Calu3 (cell line): Measurements from ENCODE around the gene C9orf57. TPM values are rescaled to one million over a fixed set of nuclear protein-coding genes. Genes with fewer than 3 reads are reported as not detected.
A peak's percentile ranks its signal among the peaks of the same experiment; 100 is the strongest.

Experiments used
- BruUV-seq: library from RNA; stranded (reverse); fragments of 400-500 nt; replicated peaks from 2 replicates; lab custom pipeline; 2021; lab: Mats Ljungman, UMichigan
- CTCF ChIA-PET: fragments of 300-600 bp; sonication (Branson Sonifier 250); formaldehyde crosslinking; loops from one replicate; lab custom pipeline; 2022; ENCODE audit warnings: antibody characterized with exemption; lab: Charles Lee
- DNase-seq: peaks from one replicate; pipeline ENCODE4 v3.0.0; 2022
- H3K27ac Mint-ChIP-seq: one replicate; pipeline ENCODE4 v1.8.0; 2022; ENCODE audit warnings: mixed read lengths; ENCODE audit not compliant: unreplicated experiment
- H3K27me3 Mint-ChIP-seq: one replicate; pipeline ENCODE4 v1.8.0; 2022; ENCODE audit warnings: mixed read lengths; ENCODE audit not compliant: unreplicated experiment
- H3K36me3 Mint-ChIP-seq: one replicate; pipeline ENCODE4 v1.8.0; 2022; ENCODE audit warnings: mild to moderate bottlenecking, moderate library complexity, mixed read lengths; ENCODE audit not compliant: insufficient read depth, unreplicated experiment
- H3K4me1 Mint-ChIP-seq: one replicate; pipeline ENCODE4 v1.8.0; 2022; ENCODE audit warnings: mild to moderate bottlenecking, low read depth, mixed read lengths; ENCODE audit not compliant: unreplicated experiment
- H3K4me3 Mint-ChIP-seq: one replicate; pipeline ENCODE4 v1.8.0; 2022; ENCODE audit warnings: mild to moderate bottlenecking, low read depth, moderate library complexity, mixed read lengths; ENCODE audit not compliant: unreplicated experiment
- H3K9me3 Mint-ChIP-seq: one replicate; pipeline ENCODE4 v1.8.0; 2022; ENCODE audit warnings: low read depth, mixed read lengths; ENCODE audit not compliant: unreplicated experiment
- CTCF ChIP-seq: fragments of 200-600 bp; IDR thresholded peaks from one replicate; pipeline ENCODE4 v1.8.0; 2022; ENCODE audit warnings: antibody characterized with exemption; ENCODE audit not compliant: unreplicated experiment
- intact Hi-C: fragments of 100-400 bp; cut with micrococcal nuclease; formaldehyde crosslinking; loops from one replicate; pipeline ENCODE4 v1.10.0; 2022; ENCODE audit not compliant: unreplicated experiment
- total RNA-seq: library from RNA; stranded (reverse); gene quantifications from 2 replicates; pipeline ENCODE4 v1.2.3, GENCODE V29; 2022

The C9orf57 gene
- total RNA-seq, 1 experiment from 2014 or later, result not detected

GRCh38 chr9:72046630-72047456 is 13.6 kb downstream of the C9orf57 start:
- H3K36me3 Mint-ChIP-seq, result no peaks in the 10 kb centered on the region
- no peak for TF ChIP-seq CTCF
- BruUV-seq, result no TSS peak
- no peaks in the 10 kb centered on the region for H3K27me3 Mint-ChIP-seq
- intact Hi-C loops, result no loop called here
- no peak overlapping the region for H3K4me3 Mint-ChIP-seq
- H3K4me1 Mint-ChIP-seq, result peaks cover 30% of the 10 kb centered on the region
- no peaks in the 10 kb centered on the region for H3K9me3 Mint-ChIP-seq
- CTCF ChIA-PET, result no interaction called here
- no peak overlapping the region for H3K27ac Mint-ChIP-seq
- DNase-seq, result no peak

- no peak for DNase-seq
- no peak overlapping the region for H3K27ac Mint-ChIP-seq
- CTCF ChIA-PET, result interaction anchor here (0.5 kb wide), 1 partner anchor 224 kb away, joined by 3 read pairs; no protein-coding TSS in a partner anchor
- no peak for TF ChIP-seq CTCF
- H3K9me3 Mint-ChIP-seq, result no peaks in the 10 kb centered on the region
- peaks cover 4% of the 10 kb centered on the region for H3K36me3 Mint-ChIP-seq
- peaks cover 42% of the 10 kb centered on the region for H3K4me1 Mint-ChIP-seq
- intact Hi-C loops, result no loop called here
- H3K4me3 Mint-ChIP-seq, result no peak overlapping the region
- H3K27me3 Mint-ChIP-seq, result no peaks in the 10 kb centered on the region
- BruUV-seq, result no TSS peak
These were observed 16.3 kb downstream of the C9orf57 start for GRCh38 chr9:72044095-72044494.

- Mint-ChIP-seq H3K4me1 (peaks cover 46% of the 10 kb centered on the region), H3K36me3 (peaks cover 9% of the 10 kb centered on the region), H3K27ac (no peak overlapping the region), H3K27me3 (no peaks in the 10 kb centered on the region), H3K4me3 (no peak overlapping the region), H3K9me3 (no peaks in the 10 kb centered on the region)
- no peak for TF ChIP-seq CTCF
- CTCF ChIA-PET, result no interaction called here
- intact Hi-C loops, result no loop called here
- BruUV-seq, result no TSS peak
- DNase-seq, result no peak
These were observed 16.8 kb downstream of the C9orf57 start for GRCh38 chr9:72043576-72043975.

GRCh38 chr9:72042928-72043327 is 17.5 kb downstream of the C9orf57 start:
- CTCF ChIA-PET, result no interaction called here
- no peak for DNase-seq
- H3K4me3 Mint-ChIP-seq, result no peak overlapping the region
- intact Hi-C loops, result no loop called here
- no peaks in the 10 kb centered on the region for H3K9me3 Mint-ChIP-seq
- no peaks in the 10 kb centered on the region for H3K27me3 Mint-ChIP-seq
- peaks cover 46% of the 10 kb centered on the region for H3K4me1 Mint-ChIP-seq
- no peak for TF ChIP-seq CTCF
- H3K27ac Mint-ChIP-seq, result peak overlapping the region; percentile 9
- BruUV-seq, result no TSS peak
- H3K36me3 Mint-ChIP-seq, result peaks cover 9% of the 10 kb centered on the region
